GM18499 (cell line): Measurements from ENCODE around the gene SALL4.
"Not testable (repeated sequence)": the region's sequence is repeated elsewhere in the genome, so short reads cannot be mapped to it uniquely, and the experiment has no call there.

Source experiments
- ATAC-seq: cut with Tn5 transposase; IDR thresholded peaks from one replicate; pipeline ENCODE4 v1.9.1; 2021; ENCODE audit warnings: moderate number of reproducible peaks; ENCODE audit not compliant: insufficient read depth, unreplicated experiment

Gene SALL4

GRCh38 chr20:51803148-51803854 is 980 bp upstream of the SALL4 start:
- no peak for ATAC-seq

- ATAC-seq = no peak
Measured at GRCh38 chr20:51801823-51802123, 548 bp downstream of the SALL4 start.

GRCh38 chr20:51801122-51801822 is 1.0 kb downstream of the SALL4 start:
- ATAC-seq = no peak

GRCh38 chr20:51800872-51801121 is 1.5 kb downstream of the SALL4 start:
- ATAC-seq = no peak

- no peak for ATAC-seq
Measured at GRCh38 chr20:51800060-51800871, 2.1 kb downstream of the SALL4 start.

- no peak for ATAC-seq
Measured at GRCh38 chr20:51799401-51799860, 2.9 kb downstream of the SALL4 start.

- no peak for ATAC-seq
Measured at GRCh38 chr20:51797357-51798025, 4.8 kb downstream of the SALL4 start.

GRCh38 chr20:51796340-51796739 is 6.0 kb downstream of the SALL4 start:
- no peak for ATAC-seq

GRCh38 chr20:51792960-51793359 is 9.4 kb downstream of the SALL4 start:
- no peak for ATAC-seq

- no peak for ATAC-seq
Measured at GRCh38 chr20:51791626-51792025, 10.7 kb downstream of the SALL4 start.

- ATAC-seq = no peak
Measured at GRCh38 chr20:51790256-51790655, 12.1 kb downstream of the SALL4 start.

- no peak for ATAC-seq
Measured at GRCh38 chr20:51789434-51789833, 12.9 kb downstream of the SALL4 start.

- no peak for ATAC-seq
Measured at GRCh38 chr20:51788822-51789221, 13.5 kb downstream of the SALL4 start.

- no peak for ATAC-seq
Measured at GRCh38 chr20:51784299-51784698, 18.0 kb downstream of the SALL4 start.

GRCh38 chr20:51778229-51778759 is 24.0 kb downstream of the SALL4 start:
- ATAC-seq = not testable (repeated sequence)

- ATAC-seq = no peak
Measured at GRCh38 chr20:51775241-51775640, 27.1 kb downstream of the SALL4 start.

GRCh38 chr20:51772236-51772635 is 30.1 kb downstream of the SALL4 start:
- no peak for ATAC-seq

- ATAC-seq = no peak
Measured at GRCh38 chr20:51769976-51770615, 32.2 kb downstream of the SALL4 start.

- no peak for ATAC-seq
Measured at GRCh38 chr20:51768759-51769517, 33.4 kb downstream of the SALL4 start.
